Body of pancreas (tissue), 4 donors: Measurements from ENCODE around the gene MRPL24. TPM values are rescaled to one million over a fixed set of nuclear protein-coding genes. Genes with fewer than 3 reads are reported as not detected.

Source experiments
- ATAC-seq: fragments of 150-250 bp; one replicate; pipeline ENCODE4 v1.9.1; 2016
- DNase-seq, 4 donors: peaks; one replicate each; pipeline ENCODE4 v3.0.0-alpha.2; 2019
- H3K27ac ChIP-seq, 4 donors: fragments of 200-600 bp; sonication (generic); 1 replicate in 3 of 4; 2 replicates in 1 of 4; pipeline versions ENCODE4 v1.5.1 to v1.6.1; 2016 to 2019; ENCODE audit warnings: mild to moderate bottlenecking in 1 of 4, mixed read lengths in 1 of 4, moderate library complexity in 1 of 4
- H3K27me3 ChIP-seq, 2 donors: fragments of 200-600 bp; sonication (generic); one replicate each; pipeline ENCODE4 v1.6.0; 2016; ENCODE audit warnings: mild to moderate bottlenecking in 1 of 2
- H3K36me3 ChIP-seq, 2 donors: fragments of 200-600 bp; sonication (generic); replicated peaks in 1 of 2; 2 replicates each; pipeline ENCODE4 v1.5.1; 2016; ENCODE audit warnings: low read depth in 2 of 2; ENCODE audit not compliant: insufficient read depth in 1 of 2
- H3K4me1 ChIP-seq: fragments of 200-600 bp; sonication (generic); one replicate; pipeline ENCODE4 v1.6.0; 2016
- H3K4me3 ChIP-seq, 2 donors: fragments of 200-600 bp; sonication (generic); 1 replicate in 1 of 2; 2 replicates in 1 of 2; pipeline ENCODE4 v1.5.1; 2016 to 2019
- H3K9me3 ChIP-seq, 3 donors: fragments of 200-600 bp; sonication (generic); 1 replicate in 2 of 3; 2 replicates in 1 of 3; pipeline ENCODE4 v1.5.1; 2016
- POLR2A ChIP-seq, 3 donors: fragments of 450-650 bp; IDR thresholded peaks; one replicate each; pipeline ENCODE4 v1.6.1; 2016; ENCODE audit warnings: antibody characterized with exemption in 3 of 3, mild to moderate bottlenecking in 2 of 3
- WGBS, 2 donors: methylation state at CpG; one replicate each; pipeline ENCODE4 v1.1.5; 2017; 5-methylcytosine and 5-hydroxymethylcytosine counted together
- intact Hi-C: fragments of 100-400 bp; cut with DNase I; formaldehyde crosslinking; loops from one replicate; pipeline ENCODE4 v1.15.1; 2023
- total RNA-seq, 2 donors: library from RNA; depleted of rRNA; stranded (reverse); fragments of >200 nt; gene quantifications; one replicate each; pipeline ENCODE4 v1.1.0, GENCODE V29; 2016
- TF ChIP-seq, protein P1 (sequence below), 7 experiments: fragments of 450-650 bp in 4 of 7; fragments of 200-600 bp in 3 of 7; sonication (generic) in 3 of 7; IDR thresholded peaks; one replicate each; pipeline ENCODE4 v1.5.1; 2016 to 2019; ENCODE audit warnings: antibody characterized with exemption in 7 of 7

The MRPL24 gene
- total RNA-seq, 2 donors from 2014 or later, result 25.2 to 62.0 TPM

- Histone ChIP-seq H3K4me3 (no peak overlapping the region), H3K36me3 (peaks cover 0 to 8% of the 10 kb centered on the region in 2 donors), H3K9me3 (no peaks in the 10 kb centered on the region), H3K4me1 (peaks cover 38% of the 10 kb centered on the region), H3K27ac (peak overlapping the region in 2 of 4 donors; percentile 72 to 83), H3K27me3 (no peaks in the 10 kb centered on the region)
- intact Hi-C loops, result no loop called here
- WGBS, 2 donors, result 84 to 85% methylated on average over 3 of the region's 3 CpGs
- DNase-seq (no peak), ATAC-seq (no peak)
- TF ChIP-seq POLR2A (IDR thresholded peaks at IDR 0.05), result no peak
These were observed 1.1 kb upstream of the MRPL24 start for GRCh38 chr1:156742017-156742416.

DNA sequence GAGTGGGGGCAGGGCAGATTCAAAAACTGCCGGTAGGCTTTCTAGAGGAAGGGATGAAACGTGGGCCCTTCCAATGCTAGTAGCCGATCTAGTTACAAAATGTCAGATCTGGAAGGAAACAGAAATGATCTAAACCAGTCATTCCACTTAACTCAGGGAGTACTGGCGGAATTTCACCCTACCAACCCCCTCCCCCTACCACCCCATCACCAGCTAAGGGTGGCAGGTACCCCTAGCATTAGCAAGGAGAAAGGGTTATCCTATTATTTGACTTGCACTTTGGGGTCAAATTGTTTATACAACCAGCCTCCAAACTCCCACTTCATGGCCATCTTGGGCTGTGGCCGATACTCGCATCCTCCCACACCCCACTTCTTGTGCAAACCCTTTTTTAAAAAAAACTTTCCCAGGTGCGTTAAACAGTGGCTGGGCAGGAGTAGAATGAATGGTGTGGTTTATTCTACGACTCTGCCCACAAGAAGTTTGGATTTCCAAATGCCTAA, 644 bp upstream of the MRPL24 start:
- H3K27me3 ChIP-seq, result no peaks in the 10 kb centered on the region
- TF ChIP-seq, protein P1, sequence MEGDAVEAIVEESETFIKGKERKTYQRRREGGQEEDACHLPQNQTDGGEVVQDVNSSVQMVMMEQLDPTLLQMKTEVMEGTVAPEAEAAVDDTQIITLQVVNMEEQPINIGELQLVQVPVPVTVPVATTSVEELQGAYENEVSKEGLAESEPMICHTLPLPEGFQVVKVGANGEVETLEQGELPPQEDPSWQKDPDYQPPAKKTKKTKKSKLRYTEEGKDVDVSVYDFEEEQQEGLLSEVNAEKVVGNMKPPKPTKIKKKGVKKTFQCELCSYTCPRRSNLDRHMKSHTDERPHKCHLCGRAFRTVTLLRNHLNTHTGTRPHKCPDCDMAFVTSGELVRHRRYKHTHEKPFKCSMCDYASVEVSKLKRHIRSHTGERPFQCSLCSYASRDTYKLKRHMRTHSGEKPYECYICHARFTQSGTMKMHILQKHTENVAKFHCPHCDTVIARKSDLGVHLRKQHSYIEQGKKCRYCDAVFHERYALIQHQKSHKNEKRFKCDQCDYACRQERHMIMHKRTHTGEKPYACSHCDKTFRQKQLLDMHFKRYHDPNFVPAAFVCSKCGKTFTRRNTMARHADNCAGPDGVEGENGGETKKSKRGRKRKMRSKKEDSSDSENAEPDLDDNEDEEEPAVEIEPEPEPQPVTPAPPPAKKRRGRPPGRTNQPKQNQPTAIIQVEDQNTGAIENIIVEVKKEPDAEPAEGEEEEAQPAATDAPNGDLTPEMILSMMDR (IDR thresholded peaks at IDR 0.05), result no peak
- no peak for TF ChIP-seq POLR2A (IDR thresholded peaks at IDR 0.05)
- no peaks in the 10 kb centered on the region for H3K9me3 ChIP-seq
- H3K27ac ChIP-seq, result peak overlapping the region; percentile 41 to 85 (median 78)
- DNase-seq (no peak), ATAC-seq (no peak)
- intact Hi-C loops, result no loop called here
- peaks cover 34% of the 10 kb centered on the region for H3K4me1 ChIP-seq
- 46 to 55% methylated on average over 8 of the region's 8 CpGs for WGBS, 2 donors
- H3K4me3 ChIP-seq, result no peak overlapping the region
- peaks cover 0 to 10% of the 10 kb centered on the region in 2 donors for H3K36me3 ChIP-seq

- intact Hi-C loops, result no loop called here
- TF ChIP-seq, protein P1 (IDR thresholded peaks at IDR 0.05), result no peak
- TF ChIP-seq POLR2A (IDR thresholded peaks at IDR 0.05), result no peak
- ATAC-seq, result peak; percentile 0
- Histone ChIP-seq H3K27ac (peak overlapping the region; percentile 37 to 72 (median 60)), H3K4me1 (peaks cover 21% of the 10 kb centered on the region), H3K27me3 (no peaks in the 10 kb centered on the region), H3K4me3 (peak overlapping the region; percentile 42 to 47), H3K9me3 (no peaks in the 10 kb centered on the region), H3K36me3 (peaks cover 0 to 10% of the 10 kb centered on the region in 2 donors)
- 8% methylated on average over 6 to 7 of the region's 7 CpGs for WGBS, 2 donors
- DNase-seq, result peak in 1 of 4 donors; percentile 13
These were observed 599 bp downstream of the MRPL24 start for GRCh38 chr1:156740237-156740740.

- H3K4me1 ChIP-seq, result peaks cover 17% of the 10 kb centered on the region
- WGBS, 2 donors, result 62 to 73% methylated on average over 2 of the region's 2 CpGs
- no peak overlapping the region for H3K4me3 ChIP-seq
- DNase-seq (no peak), ATAC-seq (no peak)
- no peaks in the 10 kb centered on the region for H3K27me3 ChIP-seq
- H3K27ac ChIP-seq, result no peak overlapping the region
- intact Hi-C loops, result no loop called here
- peaks cover 0 to 11% of the 10 kb centered on the region in 2 donors for H3K36me3 ChIP-seq
- TF ChIP-seq POLR2A (IDR thresholded peaks at IDR 0.05), result no peak
- TF ChIP-seq, protein P1 (IDR thresholded peaks at IDR 0.05), result no peak
- H3K9me3 ChIP-seq, result no peaks in the 10 kb centered on the region
These were observed 2.0 kb downstream of the MRPL24 start for GRCh38 chr1:156738916-156739315.

- WGBS, 2 donors, result 81 to 90% methylated on average over 10 of the region's 10 CpGs
These were observed 2.5 kb downstream of the MRPL24 start for GRCh38 chr1:156738407-156738806.

More at GRCh38 chr1:156738407-156738806, 2.5 kb downstream of the MRPL24 start:
- Histone ChIP-seq H3K4me3 (no peak overlapping the region), H3K4me1 (peaks cover 17% of the 10 kb centered on the region), H3K36me3 (peaks cover 0 to 13% of the 10 kb centered on the region in 2 donors), H3K27me3 (no peaks in the 10 kb centered on the region), H3K9me3 (no peaks in the 10 kb centered on the region), H3K27ac (no peak overlapping the region)
- TF ChIP-seq, protein P1 (IDR thresholded peaks at IDR 0.05), result no peak
- TF ChIP-seq POLR2A (IDR thresholded peaks at IDR 0.05), result no peak
- no peak for ATAC-seq
- no peak for DNase-seq
- intact Hi-C loops, result no loop called here
